ENCODE data around the gene ATOH8.

Gene ATOH8

DNA sequence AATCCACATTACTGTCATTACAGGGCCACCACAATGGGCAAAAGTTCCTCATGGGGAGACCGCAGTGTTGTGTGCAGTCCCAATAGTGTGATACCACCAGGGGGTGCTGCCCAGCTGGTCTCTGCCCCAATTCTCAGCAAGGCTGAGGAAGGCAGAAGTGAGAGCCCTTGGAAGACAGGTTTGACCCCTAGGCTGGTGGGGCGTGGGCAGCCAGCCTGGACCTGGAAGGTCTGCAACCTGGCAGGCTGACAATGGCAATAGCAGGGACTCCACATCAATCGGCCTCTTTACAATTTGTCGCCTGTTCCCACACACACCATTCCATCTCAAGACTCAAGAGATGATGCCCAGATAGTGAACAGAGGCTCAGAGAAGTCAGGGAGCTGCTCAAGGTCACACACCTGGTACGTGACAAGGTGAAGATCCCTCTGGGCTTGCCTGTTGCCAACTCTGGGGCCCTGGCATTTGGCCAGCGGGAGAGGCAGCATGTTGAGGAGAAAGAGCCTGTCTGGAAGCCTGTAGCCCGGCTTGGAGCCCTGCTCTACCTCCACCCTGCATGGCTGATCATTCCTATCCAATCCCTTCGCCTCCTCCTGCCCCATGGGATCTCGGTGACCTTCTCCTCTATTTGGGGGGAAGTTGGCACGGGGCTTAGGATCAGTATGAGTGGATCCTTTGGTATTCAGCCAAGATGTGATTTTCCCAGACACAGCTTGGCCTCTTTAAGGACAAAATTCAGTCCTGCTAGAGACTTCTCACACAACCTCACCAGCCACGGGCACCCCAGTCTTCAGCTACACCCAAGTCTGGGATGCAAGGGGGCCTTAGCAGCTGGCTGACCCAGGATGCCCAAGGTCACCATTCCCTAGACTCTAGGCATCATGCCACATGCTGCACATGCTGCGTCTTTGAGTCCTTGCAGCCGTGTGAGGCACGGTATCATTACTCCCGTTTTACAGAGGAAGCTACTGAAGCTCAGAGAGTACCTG lies 2.9 kb upstream of the ATOH8 start:
- intact Hi-C loops (cut with DNase I): loop anchor here (1.0 to 2.0 kb wide), 2 partner anchors 22 to 47 kb away; no protein-coding TSS in a partner anchor
- DNase-seq: peak in 9 of 10 donors; percentile 57 to 97 (median 83)

DNA sequence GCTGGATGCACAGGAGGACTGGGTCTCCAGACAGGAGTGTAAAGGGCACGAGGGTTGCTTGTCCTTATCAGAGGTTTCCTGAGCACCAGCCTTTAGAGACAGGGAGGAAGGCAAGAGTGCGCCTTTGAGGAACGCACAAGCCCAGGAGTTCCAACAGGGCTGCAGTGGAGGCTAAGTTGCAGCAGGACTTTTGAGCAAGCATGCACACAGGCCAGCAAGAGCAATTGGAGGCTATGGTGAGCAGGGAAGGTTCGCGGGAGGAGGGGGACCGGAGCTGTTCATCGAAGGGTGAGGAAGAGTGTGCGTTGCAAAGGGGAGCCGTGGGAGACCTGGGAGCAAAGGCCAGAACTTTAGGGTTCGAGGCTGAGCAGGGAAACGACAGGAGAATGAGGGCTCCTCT lies 2.2 kb upstream of the ATOH8 start:
- DNase-seq: peak in 2 of 10 donors; percentile 54 to 57
- intact Hi-C loops (cut with DNase I): loop anchor here (2.0 kb wide), 1 partner anchor 23 kb away; no protein-coding TSS in a partner anchor

DNA sequence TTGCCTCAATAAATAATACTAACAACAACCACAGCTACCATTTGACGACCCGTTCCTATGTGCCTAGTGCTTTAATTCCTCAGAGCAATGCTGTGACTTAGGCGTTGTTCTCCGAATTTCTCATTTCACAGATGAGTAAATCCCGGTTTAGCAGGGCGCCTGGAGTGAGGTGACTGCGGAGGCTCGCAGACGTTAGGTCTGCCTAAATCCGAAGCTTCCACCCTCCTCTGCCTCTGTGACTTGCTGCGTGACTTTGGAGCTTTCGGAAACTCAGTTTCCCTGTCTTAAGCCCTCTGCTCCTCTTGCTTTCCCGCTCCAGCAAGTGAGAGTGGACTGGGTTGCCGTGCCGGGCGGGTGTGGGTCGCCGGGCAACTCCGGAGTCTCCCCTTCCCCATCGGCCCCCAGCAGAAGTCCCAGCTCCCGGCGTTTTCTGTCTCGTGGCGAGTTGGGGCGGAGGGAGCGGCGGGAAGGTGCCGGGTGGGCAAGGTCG lies 711 bp upstream of the ATOH8 start:
- DNase-seq: peak in 2 of 10 donors; percentile 80 to 84

DNA sequence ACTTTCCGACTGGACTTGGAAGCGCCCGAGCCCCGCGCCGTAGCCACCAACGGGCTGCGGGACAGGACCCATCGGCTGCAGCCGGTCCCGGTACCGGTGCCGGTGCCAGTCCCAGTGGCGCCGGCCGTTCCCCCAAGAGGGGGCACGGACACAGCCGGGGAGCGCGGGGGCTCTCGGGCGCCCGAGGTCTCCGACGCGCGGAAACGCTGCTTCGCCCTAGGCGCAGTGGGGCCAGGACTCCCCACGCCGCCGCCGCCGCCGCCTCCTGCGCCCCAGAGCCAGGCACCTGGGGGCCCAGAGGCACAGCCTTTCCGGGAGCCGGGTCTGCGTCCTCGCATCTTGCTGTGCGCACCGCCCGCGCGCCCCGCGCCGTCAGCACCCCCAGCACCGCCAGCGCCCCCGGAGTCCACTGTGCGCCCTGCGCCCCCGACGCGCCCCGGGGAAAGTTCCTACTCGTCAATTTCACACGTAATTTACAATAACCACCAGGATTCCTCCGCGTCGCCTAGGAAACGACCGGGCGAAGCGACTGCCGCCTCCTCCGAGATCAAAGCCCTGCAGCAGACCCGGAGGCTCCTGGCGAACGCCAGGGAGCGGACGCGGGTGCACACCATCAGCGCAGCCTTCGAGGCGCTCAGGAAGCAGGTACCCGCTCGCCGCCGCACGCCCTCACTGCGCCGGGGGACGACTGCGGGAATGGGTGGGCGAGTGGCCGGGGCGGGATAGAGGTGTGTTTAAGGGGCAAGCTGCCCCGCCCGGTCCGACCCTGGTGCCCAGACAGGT lies 713 bp downstream of the ATOH8 start:
- intact Hi-C loops (cut with DNase I): no loop called here
- DNase-seq: peak in 3 of 10 donors; percentile 40 to 88 (median 82)

More for the DNA sequence above, 711 bp upstream of the ATOH8 start:
- intact Hi-C loops (cut with DNase I): no loop called here

DNA sequence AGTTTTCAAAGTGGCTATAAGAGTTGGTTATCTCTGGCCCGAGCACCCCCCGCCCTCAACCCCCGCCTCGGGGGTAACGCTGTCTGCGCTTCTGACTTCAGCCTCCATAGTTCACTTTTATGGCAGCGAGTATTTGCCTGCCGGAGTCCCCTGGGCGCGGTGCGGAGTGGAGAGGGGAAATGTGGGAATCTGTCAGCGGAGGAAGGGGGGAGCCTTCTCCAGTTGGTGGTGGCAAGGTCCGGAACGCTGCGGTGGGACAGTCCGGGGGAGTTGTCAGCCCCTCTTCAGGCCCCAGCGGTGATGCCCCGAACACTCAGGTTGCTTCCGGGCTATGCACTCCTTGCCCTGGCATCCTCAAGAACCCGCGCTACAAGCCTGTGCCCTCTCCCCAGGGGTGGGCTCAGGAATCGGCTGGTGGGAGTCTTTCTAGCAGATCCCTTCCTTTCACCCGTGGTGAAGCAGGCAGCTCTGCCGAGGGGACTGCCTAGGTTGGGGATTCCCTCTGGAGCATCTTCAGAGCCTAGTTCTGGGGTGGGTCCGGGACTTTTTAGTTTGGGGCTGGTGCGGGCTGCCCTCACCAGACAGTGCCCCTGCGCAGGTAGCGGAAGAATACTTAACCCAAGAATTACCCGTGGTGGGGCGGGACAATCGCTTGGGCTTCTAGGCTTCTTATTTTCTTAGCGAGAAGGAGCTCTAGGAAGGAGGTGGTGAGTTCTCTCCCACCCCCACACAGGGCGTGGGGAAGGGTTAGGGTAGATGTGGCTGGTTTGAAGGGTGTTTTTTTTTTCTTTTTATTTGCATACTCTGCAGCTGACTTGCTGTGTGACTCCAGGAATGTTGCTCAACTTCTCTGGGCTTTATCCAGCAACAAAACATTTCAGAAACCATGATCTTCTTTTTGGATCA lies 1.6 kb downstream of the ATOH8 start:
- DNase-seq: peak in 2 of 10 donors; percentile 66 to 76

DNA sequence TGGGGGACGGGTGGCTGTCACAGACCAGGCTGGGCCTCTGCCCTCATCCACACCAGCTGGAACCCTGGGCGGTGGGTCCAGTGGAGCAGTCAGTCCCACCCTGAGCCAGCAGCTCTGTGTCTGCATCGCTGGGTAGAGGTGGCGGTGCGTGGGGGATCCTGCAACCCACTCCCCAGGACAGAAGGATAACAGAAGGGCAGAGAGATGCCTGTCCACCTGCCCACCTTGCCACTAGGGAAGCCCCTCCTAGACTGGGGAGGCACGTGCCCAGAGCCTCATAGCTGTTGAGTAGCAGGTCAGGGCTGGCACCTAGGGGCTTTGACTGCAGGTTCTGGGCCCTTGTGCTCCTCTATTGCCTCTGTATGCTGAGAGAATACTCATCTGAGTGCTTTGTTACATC lies 2.4 kb downstream of the ATOH8 start:
- DNase-seq: peak in 1 of 10 donors; percentile 57
- intact Hi-C loops (cut with DNase I): no loop called here

More for the DNA sequence above, 1.6 kb downstream of the ATOH8 start:
- intact Hi-C loops (cut with DNase I): no loop called here

DNA sequence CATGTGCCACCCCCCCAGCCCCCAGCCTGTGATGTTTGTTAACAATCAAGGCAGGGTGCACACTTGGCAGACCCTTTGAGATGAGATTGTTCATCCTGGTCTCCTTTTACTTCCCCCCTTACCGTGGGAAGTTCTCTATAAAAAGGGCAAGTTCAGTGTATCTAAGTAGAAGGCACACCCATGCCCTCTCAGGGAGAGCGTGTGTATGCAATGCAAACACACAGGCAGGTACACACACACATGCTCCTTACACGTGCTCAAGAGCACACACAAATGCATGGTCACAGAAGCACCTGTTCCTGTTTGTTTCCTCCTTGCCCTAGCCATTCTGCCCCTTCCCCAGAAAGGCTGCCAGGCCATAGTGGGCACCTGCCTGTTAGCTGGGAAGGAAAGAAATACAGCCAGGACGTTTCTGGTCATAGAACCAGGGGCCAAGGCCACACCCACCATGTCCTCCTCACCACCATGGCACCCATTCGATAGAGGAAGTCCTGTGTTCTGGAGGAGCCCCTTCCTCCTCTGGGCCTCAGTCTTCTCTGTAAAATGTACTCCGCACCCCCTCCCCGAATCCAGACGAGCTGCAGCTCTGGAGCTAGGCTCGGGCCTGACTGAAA lies 3.1 kb downstream of the ATOH8 start:
- DNase-seq: peak in 1 of 10 donors; percentile 54
- intact Hi-C loops (cut with DNase I): no loop called here

DNA sequence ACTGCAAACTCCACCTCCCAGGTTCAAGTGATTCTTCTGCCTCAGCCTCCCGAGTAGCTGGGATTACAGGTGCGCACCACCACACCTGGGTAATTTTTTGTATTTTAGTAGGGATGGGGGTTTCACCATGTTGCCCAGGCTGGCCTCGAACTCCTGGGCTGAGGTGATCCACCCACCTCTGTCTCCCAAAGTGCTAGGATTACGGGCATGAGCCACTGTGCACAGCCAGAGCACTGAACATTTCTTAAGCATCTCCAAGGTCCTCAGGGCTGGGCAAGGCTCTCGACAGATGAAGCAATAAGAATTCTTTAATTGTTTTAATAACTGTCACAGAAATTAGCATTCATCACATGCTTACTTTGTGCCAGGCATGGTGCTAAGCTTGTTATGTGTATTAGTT lies 4.1 kb downstream of the ATOH8 start:
- DNase-seq: peak in 2 of 10 donors; percentile 18 to 56
- intact Hi-C loops (cut with DNase I): no loop called here

DNA sequence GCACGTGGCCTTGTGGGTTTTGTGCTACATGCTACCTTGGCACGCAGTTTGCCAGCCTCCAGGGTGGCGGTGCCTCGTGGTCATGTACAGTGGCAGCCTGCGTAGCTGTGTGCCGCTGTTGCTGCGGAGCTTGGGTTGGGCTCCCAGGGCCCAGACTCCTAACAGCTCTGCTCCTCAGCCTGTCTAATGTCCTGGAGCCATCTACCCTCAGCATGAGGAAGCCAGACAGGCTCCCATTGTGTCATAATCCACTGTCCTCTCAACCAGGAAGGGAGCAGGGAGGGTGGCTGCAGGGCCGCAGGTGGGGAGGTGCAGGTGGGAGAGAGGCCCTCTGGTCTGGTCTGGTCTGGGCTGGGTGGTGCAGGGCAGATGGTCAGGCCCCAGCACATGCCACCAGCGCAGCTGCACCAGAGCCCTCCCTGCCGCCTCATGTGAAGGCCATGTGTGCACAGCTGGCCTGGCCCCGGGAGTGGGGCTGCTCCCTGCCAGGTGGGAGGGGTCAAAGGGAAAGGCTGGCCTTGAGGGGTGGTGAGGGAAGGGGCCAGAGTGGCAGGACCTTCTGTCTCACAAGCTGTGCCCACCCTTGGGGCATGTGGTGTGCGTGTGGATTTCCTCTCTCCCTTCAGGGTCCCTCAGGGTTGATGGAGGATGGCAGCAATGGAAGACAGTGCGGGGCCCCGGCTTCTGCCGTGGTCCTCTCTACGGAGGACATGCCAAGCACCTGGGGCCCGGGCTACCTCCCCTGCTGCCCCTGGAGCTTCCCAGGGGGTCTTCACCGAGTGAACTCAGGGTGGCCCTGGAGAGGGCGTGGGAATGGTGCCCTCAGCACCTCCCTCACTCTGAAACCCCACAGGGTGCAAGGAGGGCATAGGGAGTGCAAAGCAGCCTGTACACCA lies 4.8 kb downstream of the ATOH8 start:
- DNase-seq: peak in 1 of 10 donors; percentile 88
- intact Hi-C loops (cut with DNase I): no loop called here

DNA sequence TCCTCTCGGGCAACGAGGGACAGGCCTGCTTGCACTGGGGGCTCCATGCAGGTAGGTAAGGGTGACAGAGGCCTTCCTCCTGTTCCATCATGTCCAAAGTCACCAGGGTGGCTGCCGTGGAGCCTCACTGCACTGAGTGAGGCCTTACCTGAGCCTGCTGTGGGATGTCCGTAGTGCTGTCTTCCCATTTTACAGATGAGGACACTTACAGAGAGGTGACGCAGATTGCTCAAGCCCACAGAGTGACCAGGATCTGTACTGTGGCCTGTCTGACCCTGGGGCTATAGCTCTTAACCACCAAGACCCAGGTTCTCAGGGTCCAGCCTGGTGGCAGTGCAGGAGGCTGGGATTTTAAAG lies 5.4 kb downstream of the ATOH8 start:
- DNase-seq: no peak
- intact Hi-C loops (cut with DNase I): no loop called here

DNA sequence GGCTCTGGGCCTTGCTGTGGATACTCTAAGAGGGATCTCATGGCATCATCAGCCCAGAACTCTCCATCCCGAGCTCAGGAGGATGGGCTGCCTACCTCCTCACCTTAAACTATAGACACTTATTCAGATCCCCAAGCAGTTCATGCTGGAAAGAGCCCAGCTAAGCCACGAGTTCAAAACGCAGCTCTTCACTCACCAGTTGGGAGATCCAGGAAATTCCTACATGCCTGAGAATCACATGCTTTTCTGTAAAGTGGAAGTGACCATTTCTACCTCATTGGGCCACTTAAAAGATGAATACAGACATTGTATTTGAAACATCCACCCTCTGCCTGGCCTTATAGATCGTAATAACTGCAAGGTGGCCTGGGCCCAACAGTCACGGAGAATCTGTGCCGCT lies 6.6 kb downstream of the ATOH8 start:
- intact Hi-C loops (cut with DNase I): no loop called here
- no peak for DNase-seq

DNA sequence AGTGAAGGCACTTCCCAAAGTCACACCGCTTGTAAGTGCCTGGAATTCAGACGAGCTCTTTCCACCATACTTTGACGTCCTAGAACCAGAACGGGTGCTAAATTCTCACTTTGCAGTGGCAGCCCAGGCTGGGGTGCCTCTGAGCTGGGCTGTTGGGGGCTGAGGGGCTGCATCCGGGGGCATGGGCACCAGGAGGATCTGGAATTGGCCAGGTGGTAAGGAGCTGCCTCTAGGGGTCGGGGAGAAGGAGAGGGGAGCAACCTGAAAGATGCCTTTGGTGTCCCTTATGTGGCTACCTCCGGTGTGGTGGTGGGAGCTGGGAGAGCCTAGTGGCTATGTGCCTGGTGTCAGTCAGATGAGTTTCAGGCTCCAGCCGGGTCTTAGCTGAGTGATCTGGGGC lies 7.1 kb downstream of the ATOH8 start:
- DNase-seq: peak in 1 of 10 donors; percentile 68
- intact Hi-C loops (cut with DNase I): no loop called here

DNA sequence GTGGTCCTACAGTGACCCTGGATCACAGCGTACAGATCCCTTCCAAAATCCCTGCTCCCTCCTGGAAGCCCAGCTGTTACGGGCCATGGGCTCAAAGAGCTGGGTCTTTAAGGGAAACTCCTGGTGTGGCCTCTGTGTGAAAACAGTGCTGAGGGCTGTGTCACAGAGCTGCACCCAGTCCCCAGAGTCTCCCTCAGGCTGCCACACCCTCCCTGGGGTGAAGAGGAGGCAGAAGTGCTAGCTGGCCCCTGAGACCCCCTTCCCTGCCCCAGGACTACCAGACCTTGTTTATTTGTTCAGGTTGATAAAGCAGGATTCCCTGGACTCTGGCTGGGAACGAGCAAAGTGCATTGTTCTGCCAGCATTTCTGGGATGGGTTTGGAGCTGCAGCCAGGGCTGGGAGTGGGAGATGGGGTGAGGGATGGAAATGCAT lies 7.7 kb downstream of the ATOH8 start:
- DNase-seq: no peak
- intact Hi-C loops (cut with DNase I): no loop called here

DNA sequence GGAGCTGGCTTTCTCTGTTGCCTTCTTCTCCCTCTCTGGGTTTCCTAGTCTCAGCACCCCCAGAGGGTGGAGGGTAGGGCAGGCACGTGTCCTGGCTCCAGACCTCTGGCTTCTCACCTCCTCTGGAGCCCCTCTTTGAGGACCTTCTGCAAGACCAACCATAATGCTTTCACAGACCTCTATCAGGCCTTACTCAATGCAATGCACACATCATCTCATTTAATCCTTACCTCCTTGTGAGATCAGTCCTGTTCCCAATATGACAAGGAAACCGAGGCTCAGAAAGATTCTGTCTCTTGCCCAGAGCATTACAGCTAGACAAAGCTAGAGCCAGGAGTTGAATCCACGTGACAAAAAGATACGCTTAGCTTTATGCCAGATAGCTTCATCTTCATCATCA lies 8.2 kb downstream of the ATOH8 start:
- intact Hi-C loops (cut with DNase I): no loop called here
- no peak for DNase-seq

DNA sequence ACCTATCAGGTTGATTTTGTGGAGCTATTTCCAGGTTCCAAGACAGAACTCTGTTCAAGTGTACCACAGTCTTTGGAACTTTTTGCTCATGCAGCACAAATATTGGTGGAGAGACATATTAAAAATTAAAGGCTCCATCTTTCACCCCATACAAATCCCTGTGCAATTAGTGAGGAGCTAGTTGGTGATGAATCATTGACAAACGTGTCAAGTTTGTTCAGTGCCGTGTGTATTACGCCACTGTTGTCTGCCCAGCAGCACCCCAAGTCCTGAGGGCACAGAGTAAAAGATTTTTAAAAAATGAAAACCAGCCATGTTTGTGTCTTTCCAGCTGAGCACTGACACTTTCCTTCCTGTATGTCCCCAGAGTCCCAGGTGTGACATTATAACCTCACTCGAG lies 9.3 kb downstream of the ATOH8 start:
- intact Hi-C loops (cut with DNase I): no loop called here
- DNase-seq: no peak

DNA sequence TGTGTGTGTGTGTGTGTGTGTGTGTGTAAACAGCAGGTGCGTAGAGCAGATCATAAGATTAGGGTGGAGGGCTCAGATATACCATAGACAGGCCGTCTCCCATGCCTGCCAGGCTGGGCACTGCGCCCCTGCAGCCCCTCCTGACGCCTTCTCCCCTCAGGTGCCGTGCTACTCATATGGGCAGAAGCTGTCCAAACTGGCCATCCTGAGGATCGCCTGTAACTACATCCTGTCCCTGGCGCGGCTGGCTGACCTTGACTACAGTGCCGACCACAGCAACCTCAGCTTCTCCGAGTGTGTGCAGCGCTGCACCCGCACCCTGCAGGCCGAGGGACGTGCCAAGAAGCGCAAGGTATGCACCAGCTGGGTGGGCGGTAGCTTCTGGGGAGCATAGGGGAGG lies 10.0 kb downstream of the ATOH8 start:
- intact Hi-C loops (cut with DNase I): no loop called here
- peak in 1 of 10 donors; percentile 57 for DNase-seq

DNA sequence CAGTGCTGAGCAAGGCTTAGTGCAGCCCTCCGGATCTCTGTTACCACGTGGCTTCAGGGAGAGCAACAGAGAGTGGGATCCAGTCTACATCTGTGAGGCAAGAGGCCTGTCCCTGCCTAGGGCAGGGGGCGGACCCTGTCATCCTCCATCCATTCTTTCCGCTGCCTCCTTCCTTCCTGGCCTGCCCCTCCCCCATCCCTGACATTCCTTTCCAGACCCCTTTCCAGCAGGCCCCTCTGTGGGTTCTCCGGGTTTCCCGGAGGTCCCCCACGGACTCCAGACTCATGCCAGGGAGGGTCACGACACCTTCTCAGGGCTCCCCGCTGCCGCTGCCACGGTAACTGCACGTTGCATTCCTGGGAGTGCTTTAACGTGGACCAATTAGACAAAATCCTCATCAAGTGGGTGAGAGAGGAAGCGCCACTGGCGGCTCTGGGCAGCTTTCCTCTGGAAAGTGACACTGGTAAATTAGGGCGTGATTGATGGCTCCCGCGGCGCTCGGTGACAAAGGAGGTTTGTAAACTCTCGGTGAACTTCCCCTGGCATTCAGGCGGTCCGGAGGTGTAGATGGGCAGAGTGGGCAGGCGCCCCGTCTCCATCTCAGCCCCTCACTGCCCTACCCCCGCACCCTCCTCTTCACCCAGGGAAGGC lies 11.4 kb downstream of the ATOH8 start:
- intact Hi-C loops (cut with DNase I): no loop called here
- peak in 2 of 10 donors; percentile 41 to 72 for DNase-seq

DNA sequence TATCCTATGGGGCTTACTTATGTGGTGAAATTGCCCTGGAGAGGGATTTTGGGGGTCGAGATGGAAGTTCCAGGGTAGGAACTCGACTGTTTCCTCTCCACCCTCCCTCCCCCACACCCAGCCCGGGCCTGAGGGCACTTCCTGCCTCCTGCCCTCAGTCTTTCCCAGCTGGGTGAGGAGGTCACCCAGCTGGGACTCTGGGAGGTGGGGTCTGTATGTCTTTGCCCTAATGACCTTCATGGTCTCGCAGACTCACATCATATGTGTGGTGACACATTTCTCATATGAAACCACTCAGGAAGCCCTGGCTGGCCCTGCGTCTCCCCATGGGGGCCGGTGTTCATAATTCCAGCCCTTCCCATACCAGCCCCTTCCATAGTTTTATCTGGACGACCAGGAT lies 12.4 kb downstream of the ATOH8 start:
- no peak for DNase-seq
- intact Hi-C loops (cut with DNase I): no loop called here
